ENCODE measurements around the gene GPER1.
"Not testable (repeated sequence)": the region's sequence is repeated elsewhere in the genome, so short reads cannot be mapped to it uniquely, and the experiment has no call there.

GPER1 gene

DNA sequence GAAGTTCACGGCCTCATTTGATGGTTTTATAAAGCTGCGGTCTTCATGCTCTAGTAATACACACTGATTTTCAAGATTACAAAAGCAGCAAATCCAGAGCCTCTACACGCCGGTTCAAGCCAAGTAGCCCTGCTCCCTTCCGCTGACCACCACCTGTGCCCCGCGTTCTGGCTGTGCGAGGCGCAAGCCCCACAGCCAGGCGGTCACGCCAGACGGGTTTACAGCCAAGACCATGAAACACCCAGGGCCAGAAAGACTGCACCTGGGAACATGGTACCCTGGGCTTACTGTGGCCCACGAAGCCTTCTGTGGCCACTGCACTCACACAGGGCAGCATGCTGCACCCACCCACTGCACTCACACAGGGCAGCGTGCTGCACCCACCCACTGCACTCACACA, 33.6 kb downstream of the GPER1 start:
- DNase-seq (ENCODE audit: low read depth) = no peak

- no peak for DNase-seq (ENCODE audit: low read depth)
These were observed 34.2 kb downstream of the GPER1 start for GRCh38 chr7:1121886-1122831.

DNA sequence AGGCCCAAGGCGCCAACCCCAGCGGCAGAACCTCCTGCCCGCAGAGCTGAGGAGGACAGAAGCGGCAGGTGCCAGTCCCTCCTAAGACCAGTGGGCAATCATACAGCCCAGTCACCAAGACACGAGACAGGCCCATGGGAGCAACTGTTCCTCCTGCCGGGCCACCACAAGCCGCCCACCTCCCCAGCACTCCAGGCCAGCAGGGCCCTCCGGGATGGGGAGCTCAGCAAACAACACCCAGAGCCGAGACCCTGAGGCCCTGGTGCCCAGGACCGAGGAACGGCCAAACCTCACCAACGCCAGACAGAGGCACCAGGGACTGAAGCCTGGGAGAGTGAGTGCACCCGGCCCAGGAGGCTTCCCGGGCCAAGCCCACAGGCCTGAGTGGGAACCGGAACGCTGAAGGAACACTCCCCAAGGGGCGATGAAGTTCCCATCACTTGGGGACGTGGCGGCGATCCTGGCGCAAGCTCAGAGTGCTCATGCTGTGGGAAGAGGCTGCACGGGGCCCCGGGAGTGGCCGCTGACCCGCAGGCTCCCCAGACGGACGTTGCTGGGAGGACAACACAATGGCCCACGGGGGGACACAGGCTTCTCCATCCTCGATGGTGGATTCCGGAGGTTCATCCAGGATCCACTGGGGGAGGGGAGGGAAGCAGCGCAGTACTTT, 35.1 kb downstream of the GPER1 start:
- no peak for DNase-seq (ENCODE audit: low read depth)

- peak; percentile 10 for DNase-seq (ENCODE audit: low read depth)
These were observed 35.8 kb downstream of the GPER1 start for GRCh38 chr7:1123715-1124114.

DNA sequence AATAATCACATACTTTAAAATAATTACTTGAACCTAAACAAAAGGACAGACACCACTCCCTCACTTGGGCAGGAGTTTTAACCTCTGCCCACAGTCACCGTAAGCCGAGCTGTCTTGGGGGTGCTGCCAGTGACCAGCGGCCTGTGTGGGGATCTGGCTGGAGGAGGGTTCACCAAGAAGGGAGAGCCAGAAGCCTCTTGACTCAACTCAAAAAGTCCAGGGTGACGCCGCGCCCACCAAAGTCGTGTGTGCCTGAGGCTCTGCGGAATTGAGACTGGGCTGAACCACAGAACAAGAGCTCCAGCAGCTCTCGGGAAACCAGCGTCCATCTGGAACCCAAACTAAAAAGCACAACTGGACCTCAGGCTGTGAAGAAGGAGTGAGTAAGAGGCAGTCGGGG, 36.3 kb downstream of the GPER1 start:
- DNase-seq (ENCODE audit: low read depth) = no peak

- DNase-seq (ENCODE audit: low read depth) = no peak
These were observed 37.1 kb downstream of the GPER1 start for GRCh38 chr7:1124816-1125602.

GRCh38 chr7:1125603-1125969, 37.7 kb downstream of the GPER1 start:
- DNase-seq (ENCODE audit: low read depth) = no peak

DNA sequence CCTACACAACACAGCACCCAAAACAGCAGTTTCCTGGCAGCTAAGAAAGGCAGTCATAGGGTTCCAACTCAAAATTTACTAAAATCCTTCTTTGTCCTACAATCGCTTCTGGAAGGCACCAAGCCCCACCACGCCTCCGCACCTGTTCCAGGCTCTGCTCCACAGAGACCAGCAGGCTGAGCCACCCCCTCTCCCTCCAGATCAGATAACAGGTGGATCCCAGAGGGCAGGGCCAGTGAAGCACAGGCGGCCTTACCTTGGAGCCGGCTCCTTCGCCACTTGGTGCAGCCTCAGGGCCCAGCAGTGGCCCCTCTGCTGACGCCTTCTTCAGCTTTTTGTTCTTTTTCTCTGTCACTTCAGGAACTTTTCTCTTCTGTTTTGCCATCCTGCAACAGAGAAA, 39.1 kb downstream of the GPER1 start:
- no peak for DNase-seq (ENCODE audit: low read depth)

GRCh38 chr7:1129431-1129830, 41.5 kb downstream of the GPER1 start:
- no peak for DNase-seq (ENCODE audit: low read depth)

DNA sequence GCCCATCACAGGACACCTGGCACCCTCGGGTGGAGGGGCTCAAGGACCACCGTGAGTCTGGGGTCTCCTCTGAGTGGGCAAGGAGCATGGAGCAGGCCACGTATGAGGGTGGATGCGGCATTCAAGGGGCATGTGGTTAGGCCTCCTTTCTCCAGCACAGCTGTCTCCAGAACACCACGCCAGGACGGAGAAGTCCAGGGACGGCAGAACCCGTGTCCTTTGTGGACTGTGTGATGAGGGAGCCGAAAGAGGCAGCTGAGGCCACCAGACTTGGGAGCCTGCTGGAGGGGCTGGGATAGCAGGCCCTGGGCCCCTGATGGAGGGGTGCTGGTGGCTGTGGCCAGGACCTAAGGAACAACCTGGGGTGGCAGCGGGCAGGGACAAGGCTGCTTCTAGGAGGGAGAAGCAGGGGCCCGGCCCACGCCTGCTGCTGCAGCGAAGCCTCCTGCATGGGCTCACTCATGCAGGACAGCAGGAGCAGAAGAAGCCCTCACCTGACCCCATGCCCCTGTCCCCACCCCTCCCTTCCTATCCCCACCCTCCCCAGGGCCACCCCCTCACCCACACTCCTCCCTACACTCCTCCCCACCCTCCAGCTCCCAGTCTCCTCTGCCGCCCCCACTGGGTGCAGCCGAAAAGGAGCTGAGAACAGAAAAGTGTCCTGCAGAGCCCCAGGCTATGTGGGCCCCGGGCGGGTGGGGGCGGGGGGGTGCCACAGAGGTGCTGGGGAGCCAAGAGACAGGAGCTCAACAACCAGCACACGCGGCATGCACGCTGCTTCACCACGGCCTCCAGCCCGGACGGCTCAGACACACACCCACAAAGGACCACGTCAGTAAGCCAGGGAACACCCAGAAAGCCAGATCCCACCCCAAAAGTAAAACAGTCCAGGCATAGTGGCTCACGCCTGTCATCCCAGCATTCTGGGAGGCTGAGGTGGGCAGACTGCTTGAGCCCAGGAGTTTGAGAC, 42.4 kb downstream of the GPER1 start:
- no peak for DNase-seq (ENCODE audit: low read depth)

- DNase-seq (ENCODE audit: low read depth) = no peak
These were observed 43.8 kb downstream of the GPER1 start for GRCh38 chr7:1131471-1132265.

DNA sequence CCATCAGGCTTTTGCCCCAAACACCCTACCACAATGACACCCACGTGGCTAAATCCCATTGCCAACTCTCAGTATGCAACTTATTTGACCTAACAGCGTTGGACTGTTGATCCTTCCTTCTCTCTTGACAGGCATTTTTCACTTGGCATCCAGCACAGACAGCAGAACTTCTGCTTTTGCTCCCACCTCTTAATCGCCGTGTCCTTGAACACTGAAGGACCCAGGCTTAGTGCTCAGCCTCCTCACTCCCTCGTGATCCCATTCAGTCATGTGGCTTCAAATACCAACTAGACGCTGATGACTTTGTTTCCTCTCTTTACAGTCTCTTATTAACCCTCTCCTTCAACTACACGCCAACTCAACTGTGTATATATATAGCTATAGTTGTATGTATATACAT, 47.0 kb downstream of the GPER1 start:
- no peak for DNase-seq (ENCODE audit: low read depth)

GRCh38 chr7:1136841-1137516, 49.1 kb downstream of the GPER1 start:
- no peak for DNase-seq (ENCODE audit: low read depth)

- DNase-seq (ENCODE audit: low read depth) = no peak
These were observed 49.7 kb downstream of the GPER1 start for GRCh38 chr7:1137517-1138167.

DNA sequence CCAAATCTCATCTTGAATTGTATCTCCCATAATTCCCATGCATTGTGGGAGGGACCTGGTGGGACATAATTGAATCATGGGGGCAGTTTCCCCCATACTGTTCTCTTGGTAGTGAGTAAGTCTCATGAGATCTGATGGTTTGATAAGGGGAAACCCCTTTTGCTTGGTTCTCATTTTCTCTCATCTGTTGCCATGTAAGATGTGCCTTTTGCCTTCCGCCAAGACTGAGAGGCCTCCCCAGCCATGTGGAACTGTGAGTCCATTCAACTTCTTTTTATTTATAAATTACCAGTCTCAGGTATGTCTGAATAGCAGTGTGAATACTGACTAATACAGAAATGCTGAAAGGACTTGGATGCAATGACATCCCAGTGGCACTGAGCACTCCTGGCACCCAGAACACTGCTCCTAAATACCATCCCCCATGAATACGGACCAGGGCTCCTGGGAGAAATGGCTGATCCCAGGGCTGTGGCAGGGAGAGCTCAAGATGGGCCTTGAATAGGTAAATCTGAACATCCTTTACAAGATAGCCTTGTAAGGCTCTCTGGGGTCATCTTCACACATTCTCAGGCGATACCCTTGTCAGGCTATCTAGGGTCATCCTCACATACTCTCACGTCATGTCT, 52.7 kb downstream of the GPER1 start:
- no peak for DNase-seq (ENCODE audit: low read depth)

DNA sequence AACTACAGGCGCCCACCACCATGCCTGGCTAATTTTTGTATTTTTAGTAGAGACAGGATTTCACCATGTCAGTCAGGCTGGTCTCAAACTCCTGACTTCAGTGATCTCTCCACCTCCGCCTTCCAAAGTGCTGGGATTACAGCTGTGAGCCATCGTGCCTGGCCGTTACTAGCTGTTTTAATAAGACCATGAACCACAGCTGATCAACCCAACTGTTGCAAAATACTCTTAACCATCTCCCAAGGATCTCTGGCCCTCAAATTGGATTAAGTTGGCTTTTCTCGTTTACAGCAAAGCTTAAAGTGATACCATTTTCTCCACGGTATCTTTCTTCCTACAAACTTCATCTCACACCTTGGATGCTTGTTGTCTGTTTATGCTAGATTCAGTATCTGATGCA, 53.7 kb downstream of the GPER1 start:
- DNase-seq (ENCODE audit: low read depth) = no peak

GRCh38 chr7:1142051-1142635, 54.2 kb downstream of the GPER1 start:
- DNase-seq (ENCODE audit: low read depth) = no peak

GRCh38 chr7:1143031-1143430, 55.1 kb downstream of the GPER1 start:
- not testable (repeated sequence) for DNase-seq (ENCODE audit: low read depth)

Measured in GM04504 (cell line).